EL (cell line): ENCODE results near the gene MAML3.

ENCODE experiments used
- DNase-seq: peaks from one replicate; pipeline ENCODE4 v3.0.0-alpha.2; 2016

The MAML3 gene

DNA sequence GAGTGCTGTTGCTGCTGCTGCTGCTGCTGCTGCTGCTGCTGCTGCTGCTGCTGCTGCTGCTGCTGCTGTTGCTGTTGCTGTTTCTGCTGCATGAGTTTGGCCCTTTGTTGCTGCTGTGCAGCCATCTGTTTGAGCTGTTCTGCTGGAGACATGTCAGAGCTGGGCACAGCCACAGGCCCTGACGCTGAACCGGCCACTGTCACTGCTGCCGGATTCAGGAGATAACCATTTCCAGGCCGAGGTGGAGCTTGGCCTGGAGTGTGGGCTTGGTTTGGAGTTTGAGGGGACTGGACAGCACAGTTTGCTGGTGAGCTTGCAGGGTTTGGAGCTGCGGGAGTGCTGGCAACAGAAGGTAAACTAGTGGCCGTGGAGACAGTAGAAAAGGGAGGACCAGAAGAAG, 264.1 kb downstream of the MAML3 start:
- no peak for DNase-seq

DNA sequence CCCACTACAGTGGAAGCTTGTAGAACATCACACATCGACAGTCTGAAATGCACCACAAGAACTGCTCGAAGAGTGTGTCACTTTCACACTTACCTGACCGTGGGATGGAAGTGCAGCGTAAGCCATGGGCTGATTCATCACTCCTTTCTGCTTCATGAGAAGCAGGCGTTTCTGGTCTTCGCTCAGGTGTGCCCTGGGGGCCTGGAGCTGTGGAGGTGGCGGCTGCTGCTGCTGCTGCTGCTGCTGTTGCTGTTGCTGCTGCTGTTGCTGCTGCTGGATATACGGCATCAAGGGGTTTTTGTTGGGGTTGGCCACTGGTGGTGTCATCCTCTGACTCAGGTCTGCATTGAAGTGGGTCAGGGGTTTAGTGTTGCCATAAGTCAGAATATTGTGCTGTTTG, 264.7 kb downstream of the MAML3 start:
- DNase-seq = no peak

DNA sequence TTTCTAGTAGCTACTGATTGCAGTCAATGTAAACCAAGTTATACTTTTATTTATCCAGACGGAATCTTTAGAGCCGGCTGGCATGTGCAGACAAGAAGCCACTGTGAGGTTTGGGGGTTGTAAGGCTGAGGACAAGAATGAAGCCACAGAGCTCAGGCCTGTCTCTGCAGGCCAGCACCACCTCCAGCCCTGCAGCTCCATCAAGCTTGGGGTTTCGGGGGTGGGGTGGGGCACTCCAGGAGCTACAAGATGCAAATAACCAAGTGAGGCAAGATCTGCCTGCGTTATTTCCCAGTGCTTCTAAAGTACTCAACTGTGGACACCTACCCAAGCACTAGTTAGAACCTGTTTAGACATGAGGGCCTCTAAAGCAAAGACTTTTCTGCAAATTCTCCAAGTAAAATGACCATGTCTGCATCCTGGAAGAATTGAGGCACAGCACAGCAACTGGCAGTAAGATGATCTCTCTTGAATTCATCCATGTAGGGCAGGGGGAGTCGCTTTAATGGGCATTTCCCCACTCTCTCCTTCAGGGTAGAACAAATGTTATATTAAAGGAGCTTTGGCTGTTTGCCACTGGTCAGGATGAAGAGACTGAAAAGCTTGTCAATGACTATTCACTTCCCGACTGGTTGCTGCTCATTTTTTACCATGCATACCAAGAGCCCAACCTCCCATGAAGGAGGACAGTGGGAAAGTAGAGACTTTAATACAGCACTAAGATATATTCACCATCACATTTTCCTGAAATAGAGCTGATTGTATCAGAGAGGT, 265.8 kb downstream of the MAML3 start:
- DNase-seq = no peak

DNA sequence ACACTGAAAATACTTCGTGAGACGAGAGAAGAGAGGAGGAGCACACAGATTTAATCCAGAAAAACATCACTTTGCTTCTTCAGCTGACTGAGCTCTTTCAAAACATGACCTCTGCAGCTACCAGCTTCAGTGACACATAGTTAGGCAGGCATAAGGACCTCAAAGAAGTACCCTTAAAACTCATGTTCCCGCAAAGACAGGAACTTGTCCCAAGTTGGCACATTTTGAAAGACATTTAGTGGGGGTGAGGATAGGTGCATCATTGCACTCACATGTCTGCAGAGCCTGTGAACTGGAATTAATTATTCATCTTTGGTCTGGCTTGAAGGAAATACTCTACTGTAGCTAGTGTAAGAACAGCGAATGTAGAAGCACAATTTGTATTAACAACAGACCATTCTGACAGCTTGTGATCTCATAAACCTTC, 266.6 kb downstream of the MAML3 start:
- DNase-seq = no peak

DNA sequence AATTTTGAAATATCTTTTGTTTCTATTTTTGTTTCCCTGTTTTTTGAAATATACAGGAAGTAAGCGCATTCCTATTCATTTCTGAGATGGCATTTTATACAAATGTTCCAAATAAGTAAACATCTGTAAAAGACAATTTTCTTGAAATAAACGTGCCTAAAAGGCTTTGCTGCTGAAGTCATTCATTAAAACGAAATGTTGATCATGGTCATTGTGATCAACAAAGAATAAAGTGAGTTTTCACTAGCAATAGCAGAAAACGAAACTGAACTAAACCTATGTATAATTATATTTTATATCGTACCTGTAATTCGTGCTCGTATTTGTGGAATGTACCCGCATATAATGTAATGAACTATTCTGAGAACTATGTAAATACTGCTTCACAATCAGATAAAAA, 267.2 kb downstream of the MAML3 start:
- DNase-seq = no peak

DNA sequence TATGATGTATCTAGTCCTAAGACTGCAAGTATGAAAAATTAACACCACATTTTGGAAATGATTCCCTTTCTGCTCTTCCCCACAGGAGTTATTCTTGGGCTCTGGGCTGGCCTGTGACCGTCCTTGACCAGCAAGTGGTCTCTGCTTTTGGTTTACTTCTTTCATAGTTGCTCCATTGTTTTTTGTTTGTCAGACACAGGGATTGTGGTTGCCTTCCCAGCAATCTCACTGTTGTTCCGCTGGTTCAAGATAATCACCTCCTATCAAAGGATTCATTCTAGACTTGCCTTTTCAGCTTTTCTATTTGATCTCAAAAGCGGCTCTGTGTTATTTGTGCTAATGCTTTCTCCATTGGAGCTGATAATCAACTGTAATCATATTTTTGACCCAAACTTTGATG, 269.5 kb downstream of the MAML3 start:
- no peak for DNase-seq

DNA sequence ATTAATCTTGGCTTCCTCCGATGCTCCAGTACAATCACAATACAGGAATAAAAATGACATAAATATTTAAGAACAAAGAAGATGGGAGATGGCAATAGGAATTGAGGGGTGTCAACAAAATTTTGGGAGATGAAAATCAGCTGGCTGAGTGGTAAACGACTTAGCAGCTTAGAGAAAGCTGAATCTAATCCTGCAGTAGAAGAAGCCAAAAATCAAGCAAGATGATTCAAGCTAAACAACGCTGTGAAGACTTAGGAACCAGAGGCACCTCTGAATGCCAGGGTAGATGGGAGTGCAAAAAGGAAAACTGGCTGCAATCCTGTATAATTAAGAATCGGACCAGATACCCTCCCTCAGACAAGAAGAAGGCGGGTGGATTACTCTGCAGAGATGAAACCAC, 273.1 kb downstream of the MAML3 start:
- DNase-seq = no peak

DNA sequence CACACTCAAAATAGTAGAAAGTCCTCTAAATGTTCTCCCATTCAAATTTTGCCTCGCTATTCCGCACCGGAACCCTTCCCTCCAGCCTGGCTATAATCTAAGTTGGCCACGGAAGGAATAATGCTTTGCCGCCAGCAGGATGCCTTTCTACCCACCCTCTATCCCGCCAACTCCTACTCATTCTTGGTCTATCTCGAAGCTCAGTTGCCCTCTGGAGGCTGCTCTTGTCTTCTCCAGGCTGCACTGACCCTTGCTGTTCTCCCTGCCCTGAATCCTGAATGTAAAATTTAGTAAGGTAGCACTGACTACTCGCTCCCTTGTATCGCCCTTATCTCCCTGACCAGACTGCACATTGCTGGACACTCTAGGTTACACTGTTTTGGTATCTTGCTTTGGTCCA, 275.9 kb downstream of the MAML3 start:
- DNase-seq = no peak

DNA sequence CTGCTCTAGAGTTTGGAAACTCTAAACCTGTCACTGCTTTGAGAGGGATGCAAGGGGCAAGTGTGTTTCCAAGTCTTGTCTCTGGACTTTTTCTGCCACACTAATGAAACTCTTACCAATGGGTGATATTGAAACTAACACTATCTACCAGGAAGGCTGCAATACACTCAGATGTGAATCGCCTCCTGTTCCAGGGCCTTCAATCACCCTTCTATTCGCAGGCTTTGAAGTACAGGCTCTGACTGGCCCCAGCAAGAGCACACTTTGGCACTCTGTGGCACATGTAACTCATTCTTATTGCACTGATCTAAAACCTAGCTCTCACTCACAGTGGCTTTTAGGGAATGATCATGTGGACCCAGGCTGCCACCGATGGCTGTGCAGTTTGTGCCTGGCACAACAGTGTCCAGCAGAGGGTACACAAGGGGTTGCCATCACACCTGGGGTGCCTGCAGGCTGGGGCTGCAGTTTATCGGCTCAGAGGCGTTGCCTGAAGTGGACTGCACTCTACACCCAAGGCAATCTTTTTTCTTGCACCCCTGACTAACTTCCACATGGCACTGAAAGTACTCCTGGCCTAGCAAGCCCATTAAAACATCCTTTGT, 277.5 kb downstream of the MAML3 start:
- DNase-seq = no peak

DNA sequence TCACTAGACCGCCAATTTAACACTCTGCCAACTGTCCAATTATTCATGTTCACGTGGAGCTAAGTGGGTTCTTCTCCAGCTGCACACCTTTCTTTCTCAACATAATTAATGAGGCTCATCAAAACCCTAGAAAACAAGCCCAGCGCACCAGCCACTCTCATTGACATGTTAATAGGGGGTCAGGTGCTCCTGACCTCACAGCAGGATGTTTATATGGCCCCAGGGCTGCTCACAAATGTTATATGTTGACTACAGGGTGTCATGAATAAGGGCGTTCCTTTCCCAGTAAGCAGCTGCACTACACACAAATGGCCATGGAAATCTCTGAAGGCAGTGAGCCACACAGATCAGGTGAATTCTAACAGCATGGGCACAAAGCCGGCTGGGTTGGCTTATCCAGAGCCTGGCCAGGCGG, 278.6 kb downstream of the MAML3 start:
- DNase-seq = no peak

DNA sequence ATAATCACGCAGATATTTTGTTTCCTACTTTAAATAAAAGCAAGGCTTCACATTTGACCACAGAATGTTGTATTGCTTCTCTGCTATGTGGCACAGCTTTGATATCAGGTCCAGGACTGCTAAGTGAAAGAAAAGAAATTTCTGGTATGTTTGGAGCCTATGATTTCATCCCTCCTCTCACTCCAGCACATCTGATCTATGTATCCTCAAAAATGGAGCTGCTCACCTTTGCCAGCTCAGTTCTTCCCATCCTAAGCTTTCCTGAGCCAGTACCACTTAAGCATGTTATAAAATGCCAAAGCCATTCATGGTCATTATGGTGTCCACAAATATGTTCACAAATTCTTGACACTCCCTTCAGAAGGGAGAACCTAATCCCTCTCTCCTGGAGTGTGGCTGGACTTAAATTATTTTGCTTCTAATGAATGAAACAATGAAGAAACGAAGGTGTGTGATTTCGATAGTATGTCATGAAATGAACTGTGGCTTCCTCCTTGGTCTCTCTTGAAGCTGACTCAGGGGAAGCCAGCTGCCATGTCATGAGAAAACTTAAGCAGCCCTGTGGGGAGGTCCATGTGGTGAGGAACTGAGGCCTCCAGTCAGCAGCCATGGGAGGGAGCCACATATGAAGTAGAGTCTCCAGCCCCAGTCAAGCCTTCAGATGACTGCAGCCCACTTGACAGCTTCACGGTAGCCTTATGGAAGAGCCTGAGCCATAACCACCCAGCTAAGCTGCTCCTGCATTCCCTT, 280.7 kb downstream of the MAML3 start:
- no peak for DNase-seq

DNA sequence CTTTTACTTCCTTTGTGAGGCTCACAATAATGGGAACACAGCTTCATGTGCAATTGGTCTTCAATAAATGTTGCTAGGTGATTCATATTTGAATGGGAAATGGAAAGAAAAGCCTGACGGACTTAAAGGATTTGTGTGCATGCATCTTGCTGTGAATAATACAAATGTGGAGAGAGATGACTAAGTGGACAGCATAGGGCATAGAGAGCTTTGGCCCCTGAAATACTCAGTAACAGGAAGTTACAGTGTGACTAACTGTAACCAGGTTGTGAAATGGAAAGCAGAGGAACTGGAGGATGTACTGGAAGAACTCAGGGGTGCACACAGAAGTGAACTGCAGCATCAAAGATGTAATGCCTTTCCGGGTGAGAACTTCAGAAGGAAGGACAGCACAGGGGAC, 281.7 kb downstream of the MAML3 start:
- peak; percentile 88 for DNase-seq

DNA sequence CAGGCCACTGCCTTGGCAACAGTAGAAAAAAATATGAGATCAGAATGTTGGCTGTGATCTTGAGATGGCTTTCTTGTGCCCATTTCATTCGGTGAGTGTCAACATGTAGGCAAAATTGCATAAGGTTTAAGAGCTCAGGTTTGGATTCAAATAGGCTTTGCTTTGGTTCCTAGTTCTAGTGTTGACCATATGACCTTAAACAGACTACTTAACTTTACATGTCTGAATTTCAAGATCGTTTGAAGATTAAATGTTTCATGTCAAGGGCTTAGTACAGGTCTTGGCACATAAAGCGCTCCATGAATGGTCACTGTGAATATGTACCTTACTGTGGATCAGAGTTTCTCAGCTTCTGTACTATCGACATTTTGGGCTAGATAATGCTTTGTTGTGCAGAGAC, 284.2 kb downstream of the MAML3 start:
- no peak for DNase-seq

DNA sequence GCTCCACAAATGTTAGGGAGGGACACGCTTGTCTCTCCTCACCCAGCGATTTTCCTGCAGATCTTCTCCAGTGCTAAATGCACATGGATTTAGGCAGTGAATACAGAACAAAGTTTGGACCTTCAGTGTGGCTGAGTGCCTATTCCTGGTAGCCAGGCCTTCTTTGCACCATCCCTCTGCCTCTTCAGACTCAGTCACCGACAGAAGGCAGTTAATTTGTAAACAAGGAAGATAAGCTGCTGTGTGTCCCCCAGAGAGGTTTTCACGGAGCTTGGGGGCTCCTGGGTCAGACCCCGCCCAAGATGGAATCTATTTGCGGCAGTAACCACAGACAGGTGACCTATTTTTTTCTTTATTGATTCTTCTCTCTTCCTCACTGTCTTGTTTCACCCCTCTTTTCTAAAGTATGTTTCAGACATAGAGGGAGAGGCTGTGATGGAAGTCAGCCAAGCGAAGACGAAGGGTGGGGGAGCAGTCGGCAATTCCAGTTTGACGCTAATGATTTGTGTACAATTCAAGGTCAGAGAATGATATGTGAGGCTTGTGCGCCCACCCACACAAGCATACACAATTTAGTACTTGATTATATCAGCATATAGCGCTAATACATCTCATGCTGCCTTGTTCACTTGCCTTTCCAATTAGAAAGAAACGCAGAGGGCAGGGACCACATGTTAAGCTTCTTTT, 287.6 kb downstream of the MAML3 start:
- no peak for DNase-seq

DNA sequence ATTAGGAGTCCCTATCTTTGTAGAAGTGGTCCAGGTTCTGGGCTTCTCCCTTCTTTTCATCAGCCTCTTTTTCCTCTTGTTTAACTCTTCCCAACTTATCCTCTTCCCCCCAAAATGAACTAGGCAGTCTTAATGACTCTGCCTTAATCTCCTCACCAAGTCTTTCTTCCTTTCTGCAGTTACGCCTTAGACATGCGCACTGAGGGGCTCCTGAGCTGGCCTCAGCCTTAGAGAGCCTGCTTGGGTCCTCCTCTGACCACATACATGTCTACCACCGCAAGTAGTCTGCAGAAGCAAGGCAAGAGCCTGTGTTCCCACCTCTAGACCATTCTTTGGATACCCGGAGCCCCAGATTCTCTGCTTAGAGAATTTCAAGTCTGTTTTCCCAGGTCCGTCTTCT, 288.4 kb downstream of the MAML3 start:
- no peak for DNase-seq

DNA sequence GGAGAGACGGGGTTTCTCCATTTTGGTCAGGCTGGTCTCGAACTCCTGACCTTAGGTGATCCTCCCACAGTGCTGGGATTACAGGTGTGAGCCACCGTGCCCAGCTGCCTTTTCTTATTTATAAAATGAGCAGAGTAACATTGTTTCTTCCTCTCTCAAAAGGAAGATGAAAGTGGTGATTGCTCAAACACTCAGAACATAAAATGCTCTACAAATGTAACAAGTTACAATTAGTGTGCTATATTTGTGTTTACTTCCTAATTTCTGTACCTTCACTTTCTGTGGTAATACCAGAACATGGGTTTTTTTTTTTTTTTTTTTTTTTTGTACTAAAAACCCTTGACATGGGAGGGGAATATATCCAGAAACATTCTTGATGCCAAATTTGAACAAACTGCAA, 290.5 kb downstream of the MAML3 start:
- no peak for DNase-seq

DNA sequence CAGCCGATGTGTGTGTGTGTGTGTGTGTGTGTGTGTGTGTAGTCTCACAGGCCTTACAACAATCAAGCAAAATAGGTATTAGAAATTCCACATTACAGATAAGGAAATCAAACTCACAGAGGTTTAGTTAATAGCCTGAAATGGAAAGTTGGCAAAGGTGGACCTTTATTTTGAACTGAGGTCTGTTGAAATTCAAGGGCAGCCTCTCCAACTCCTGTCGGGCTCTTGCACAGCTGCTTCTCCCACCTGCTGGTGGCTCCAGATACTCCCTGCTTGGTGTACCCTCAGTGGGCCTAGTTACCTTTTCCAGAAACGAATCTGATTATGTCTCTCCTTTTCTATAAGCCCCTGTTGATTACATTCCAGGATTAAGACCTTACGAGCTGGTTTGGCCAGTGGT, 292.5 kb downstream of the MAML3 start:
- no peak for DNase-seq

DNA sequence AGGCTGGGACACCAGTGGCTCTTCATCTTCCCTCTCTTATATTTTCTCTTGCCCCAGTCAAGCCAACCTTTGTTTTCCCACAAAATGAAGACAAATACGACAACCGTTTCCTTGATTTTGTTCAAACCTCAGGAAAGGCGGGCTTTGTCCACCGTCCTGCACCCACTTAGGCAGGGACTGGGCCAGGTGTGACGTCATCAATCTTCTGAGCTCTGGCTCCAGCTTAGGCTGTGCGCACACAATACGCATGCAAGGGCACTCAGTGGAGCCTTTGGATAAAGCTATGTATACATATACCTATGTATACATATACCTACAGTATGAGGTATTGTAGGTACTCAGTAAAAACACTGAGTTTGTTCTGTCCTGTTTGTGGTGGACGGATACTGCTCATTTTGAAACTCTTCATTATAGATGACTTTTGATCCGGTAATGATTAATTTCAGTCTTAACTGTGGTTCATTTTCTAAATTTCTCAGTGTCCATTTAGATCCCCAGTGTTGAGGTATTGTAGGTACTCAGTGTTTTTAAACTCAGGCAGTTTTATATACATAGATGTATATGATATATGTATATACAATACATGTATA, 293.5 kb downstream of the MAML3 start:
- DNase-seq = no peak

DNA sequence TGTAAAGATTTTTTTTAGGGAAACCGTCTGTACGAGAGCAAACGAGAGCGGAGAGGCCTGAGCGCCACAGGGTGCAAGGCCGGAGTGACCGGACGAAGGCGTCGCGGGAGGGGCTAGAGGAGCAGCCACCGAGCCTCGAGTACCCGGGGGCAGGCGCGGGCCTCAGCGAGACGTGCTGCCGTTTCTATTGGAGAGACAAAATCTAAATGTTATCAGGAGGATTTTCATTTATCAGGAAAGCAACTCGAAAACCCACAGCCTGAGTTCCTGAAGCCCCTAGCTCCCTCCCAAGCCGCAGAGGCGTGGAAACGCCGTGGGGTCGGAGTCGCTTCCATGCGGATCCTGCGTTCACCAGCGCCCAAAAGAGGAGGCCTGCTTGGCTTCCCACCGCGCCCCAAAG, 294.1 kb downstream of the MAML3 start:
- no peak for DNase-seq

DNA sequence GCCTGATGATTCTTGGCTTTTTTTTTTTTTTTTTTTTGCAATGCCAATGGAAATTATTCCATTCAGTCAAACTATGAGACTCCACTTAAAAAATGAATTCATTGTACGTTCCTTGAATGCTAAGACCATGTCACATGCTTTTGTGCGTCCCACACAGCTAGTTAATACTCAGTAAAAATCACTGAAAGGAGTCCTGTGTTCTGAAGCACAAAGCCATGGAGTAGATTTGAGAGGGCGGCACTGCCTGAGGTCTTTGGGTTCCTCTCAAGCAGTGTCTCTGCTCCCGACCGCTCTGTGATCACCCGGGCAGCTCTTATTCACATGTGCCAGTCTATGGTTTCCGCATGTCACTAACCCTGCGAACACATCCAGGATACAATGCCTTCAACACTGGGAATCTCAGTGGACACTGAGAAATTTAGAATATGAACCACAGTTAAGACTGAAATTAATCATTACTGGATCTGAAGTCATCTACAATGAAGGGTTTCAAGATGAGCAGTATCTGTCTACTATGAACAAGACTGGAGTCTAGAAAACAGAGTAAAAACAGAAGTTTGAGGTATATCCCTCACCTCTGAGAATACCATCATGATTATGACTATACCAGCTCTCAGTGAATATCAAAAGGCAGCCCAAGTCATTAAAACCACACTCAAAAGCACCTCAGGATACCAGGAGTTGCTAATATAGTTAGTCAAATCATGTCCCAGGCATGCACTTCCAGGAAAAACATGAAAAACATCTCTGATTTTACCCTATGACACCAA, 295.4 kb downstream of the MAML3 start:
- DNase-seq = no peak

DNA sequence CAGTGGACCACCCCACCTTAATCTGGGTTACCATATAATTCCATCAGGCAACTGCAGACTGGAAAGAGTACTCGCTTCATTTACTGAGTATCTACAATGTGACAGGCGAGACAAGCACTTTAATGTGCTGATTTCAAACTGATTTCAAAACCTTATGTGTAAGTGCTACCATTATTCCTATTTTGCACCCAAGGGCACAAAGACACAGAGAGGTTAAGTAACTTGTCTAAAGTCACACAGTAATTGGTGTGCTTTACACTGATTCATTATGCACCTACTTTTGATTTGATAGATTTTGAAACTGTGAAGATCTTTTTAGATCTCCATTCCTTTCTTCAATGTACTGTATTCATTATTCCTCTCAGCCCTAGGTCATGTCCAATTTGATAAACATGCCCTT, 296.0 kb downstream of the MAML3 start:
- no peak for DNase-seq

DNA sequence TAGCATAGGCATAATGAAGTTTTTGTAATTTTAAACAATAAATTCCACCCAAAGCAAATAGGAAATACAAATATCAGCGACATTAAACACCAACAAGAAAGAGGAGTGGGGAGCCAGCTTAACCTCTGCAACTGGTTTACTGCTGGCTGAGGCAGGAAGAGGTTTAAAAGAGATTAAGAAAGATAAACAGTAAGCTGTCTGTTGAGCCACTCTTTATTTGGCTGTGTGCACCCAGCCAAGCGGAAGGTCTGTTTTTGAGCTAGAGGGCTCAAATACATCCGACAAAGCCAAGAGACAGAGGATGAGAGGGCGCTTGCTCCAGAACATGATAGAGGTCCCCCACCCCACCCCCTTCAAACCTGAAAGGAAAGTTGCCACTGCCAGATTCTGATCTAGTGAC, 297.0 kb downstream of the MAML3 start:
- DNase-seq = no peak
